Muscle of leg (tissue), 11 donors: ENCODE data around the gene CCDC92. TPM values are rescaled to one million over a fixed set of nuclear protein-coding genes. Genes with fewer than 3 reads are reported as not detected.

Source experiments
- DNase-seq: peaks from one replicate; pipeline ENCODE4 v3.0.0; 2013
- H3K27ac ChIP-seq: one replicate; pipeline ENCODE4 v1.5.1; 2013; ENCODE audit warnings: mild to moderate bottlenecking, low read length, control low read depth
- H3K27me3 ChIP-seq: one replicate; pipeline ENCODE4 v1.6.1; 2013; ENCODE audit warnings: low read length; ENCODE audit not compliant: control insufficient read depth, insufficient read depth
- H3K36me3 ChIP-seq: one replicate; pipeline ENCODE4 v1.6.1; 2013; ENCODE audit warnings: low read length; ENCODE audit not compliant: control insufficient read depth, insufficient read depth
- H3K4me1 ChIP-seq: one replicate; pipeline ENCODE4 v1.6.1; 2013; ENCODE audit warnings: low read length; ENCODE audit not compliant: control insufficient read depth, insufficient read depth
- H3K4me3 ChIP-seq: one replicate; pipeline ENCODE4 v1.5.1; 2013; ENCODE audit warnings: low read length, control low read depth
- H3K9me3 ChIP-seq: replicated peaks from 2 replicates; pipeline ENCODE4 v1.6.1; 2013; ENCODE audit warnings: low read depth, low read length; ENCODE audit not compliant: control insufficient read depth
- WGBS: methylation state at CpG from one replicate; pipeline ENCODE4 v1.1.5; 2013; ENCODE audit warnings: missing lambda C conversion rate; ENCODE audit not compliant: insufficient coverage; 5-methylcytosine and 5-hydroxymethylcytosine counted together
- polyA plus RNA-seq, 8 donors: library from polyadenylated mRNA; unstranded; fragments of 120-200 nt; gene quantifications; one replicate each; pipeline versions ENCODE4 v1.2.1 to v1.2.3, GENCODE V29; 2013; ENCODE audit warnings: inconsistent platforms in 1 of 8, low replicate concordance in 1 of 8; ENCODE audit not compliant: insufficient read length in 8 of 8, insufficient read depth in 1 of 8
- total RNA-seq: library from RNA; stranded (reverse); fragments of 120-200 nt; gene quantifications from one replicate; pipeline ENCODE4 v1.2.4, GENCODE V29; 2013

The CCDC92 gene
- total and polyA plus RNA-seq, 9 donors, result 7.4 to 30.9 (median 29.3) TPM

DNA sequence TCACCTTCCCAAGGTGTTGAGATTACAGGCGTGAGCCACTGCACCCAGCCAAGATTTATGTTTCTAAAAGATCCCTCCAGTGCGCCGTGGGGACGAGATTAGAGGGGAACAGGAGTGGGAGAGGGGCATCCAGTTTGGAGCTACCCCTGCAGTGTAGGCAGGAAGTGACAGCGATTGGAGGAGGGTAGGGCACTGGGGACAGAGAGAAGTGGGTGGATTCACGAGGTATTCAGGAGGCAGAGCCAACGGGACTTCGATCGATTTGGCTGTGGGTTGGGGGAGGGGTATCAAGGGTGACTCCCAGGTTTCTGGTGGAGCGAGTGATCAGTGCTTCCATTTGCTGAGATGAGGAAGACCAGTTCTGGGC lies 82.1 kb downstream of the CCDC92 start:
- H3K4me3 ChIP-seq, result no peak overlapping the region
- no peaks in the 10 kb centered on the region for H3K36me3 ChIP-seq
- H3K4me1 ChIP-seq, result no peaks in the 10 kb centered on the region
- DNase-seq, result no peak
- H3K27ac ChIP-seq, result no peak overlapping the region
- 51% methylated on average over 9 of the region's 10 CpGs for WGBS
- peaks cover 27% of the 10 kb centered on the region for H3K27me3 ChIP-seq
- no peaks in the 10 kb centered on the region for H3K9me3 ChIP-seq

DNA sequence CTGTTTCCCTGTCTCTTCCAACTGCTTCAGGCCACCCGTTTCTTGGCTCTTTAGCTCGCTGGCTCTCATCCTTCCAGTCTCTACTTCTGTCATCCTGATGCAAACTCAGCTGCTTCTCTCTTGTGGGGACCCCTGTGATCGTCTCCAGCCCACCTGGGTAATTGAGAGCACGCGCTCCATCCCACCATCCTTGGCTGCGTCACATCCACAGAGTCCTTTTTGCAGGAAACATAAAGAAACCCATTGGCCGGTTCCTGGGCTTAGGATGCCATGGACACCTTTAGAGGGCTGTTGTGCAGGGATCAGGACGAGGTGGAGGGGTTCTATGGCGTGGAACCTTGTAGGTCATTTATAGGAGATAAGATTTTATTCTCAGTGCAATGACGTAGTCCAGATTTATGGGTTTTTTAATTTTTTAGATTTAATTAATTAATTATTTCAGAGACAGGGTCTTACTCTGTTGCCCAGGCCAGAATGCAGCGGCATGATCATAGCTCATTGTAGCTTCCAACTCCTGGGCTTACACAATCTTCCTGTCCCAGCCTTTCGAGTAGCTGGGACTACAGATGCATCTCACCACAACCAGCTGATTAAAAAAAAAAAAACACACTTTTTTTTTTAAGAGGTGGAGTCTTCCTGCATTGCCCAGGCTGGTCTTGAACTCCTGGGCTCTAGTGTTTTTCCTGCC lies 82.6 kb downstream of the CCDC92 start:
- H3K9me3 ChIP-seq, result no peaks in the 10 kb centered on the region
- no peak overlapping the region for H3K4me3 ChIP-seq
- WGBS, result 80% methylated on average over 10 of the region's 12 CpGs
- H3K36me3 ChIP-seq, result no peaks in the 10 kb centered on the region
- no peak overlapping the region for H3K27ac ChIP-seq
- peaks cover 27% of the 10 kb centered on the region for H3K27me3 ChIP-seq
- no peaks in the 10 kb centered on the region for H3K4me1 ChIP-seq
- DNase-seq, result no peak

DNA sequence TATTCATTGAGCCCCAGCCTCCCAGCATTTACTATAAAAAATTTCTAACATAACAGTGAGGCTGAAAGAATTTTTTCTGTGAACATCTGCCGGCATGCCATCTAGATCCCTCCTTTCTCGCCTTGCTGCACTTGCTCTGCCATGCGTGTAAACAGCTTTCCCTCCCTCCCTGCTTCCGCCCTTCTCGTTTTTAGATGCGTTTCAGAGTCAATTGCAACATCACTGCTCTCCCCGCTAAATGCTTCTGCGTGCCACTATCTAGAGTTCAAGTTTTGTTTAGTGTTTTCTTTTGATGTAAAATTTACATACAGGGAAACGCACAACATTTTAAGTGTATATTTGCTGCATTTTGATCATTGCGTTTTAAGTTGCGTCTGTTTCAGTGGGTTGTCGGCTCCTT lies 83.6 kb downstream of the CCDC92 start:
- 76% methylated on average over 4 of the region's 12 CpGs for WGBS
- Histone ChIP-seq H3K36me3 (no peaks in the 10 kb centered on the region), H3K4me3 (no peak overlapping the region), H3K4me1 (no peaks in the 10 kb centered on the region), H3K27ac (no peak overlapping the region), H3K9me3 (peaks cover 2% of the 10 kb centered on the region), H3K27me3 (peaks cover 30% of the 10 kb centered on the region)
- DNase-seq, result no peak

DNA sequence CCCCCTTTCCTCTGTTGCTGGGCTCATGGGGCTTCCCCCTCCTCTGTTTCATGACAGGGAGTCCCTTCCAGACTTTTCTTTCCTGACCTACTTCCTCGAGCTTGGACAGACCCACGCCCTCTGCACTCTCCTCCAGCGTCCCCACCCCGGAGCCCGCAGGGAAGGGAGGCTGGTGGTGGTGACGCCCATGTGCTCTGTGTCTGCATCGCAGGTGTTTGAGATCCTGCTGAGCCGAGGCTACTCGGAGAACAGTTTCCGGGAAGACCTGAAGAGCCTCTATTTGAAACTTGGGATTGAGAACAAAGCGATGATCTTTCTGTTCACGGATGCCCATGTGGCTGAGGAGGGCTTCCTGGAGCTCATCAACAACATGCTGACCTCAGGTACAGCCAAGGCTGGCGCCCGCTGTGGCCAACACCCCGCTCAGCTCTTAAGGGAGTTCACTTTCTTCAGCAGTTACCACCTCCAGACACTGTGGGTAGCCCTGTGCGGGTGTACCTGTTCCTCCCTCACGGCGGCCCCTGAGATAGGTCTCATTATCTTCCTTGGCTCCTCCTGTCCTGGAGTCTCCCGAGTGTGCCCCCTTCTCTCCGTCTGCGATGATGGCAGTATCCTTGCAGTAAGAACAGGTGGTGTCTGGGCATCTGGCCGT lies 85.6 kb downstream of the CCDC92 start:
- Histone ChIP-seq H3K4me3 (no peak overlapping the region), H3K4me1 (no peaks in the 10 kb centered on the region), H3K36me3 (no peaks in the 10 kb centered on the region), H3K27ac (no peak overlapping the region), H3K9me3 (peaks cover 2% of the 10 kb centered on the region), H3K27me3 (peaks cover 27% of the 10 kb centered on the region)
- DNase-seq, result no peak
- 67% methylated on average over 15 of the region's 22 CpGs for WGBS

DNA sequence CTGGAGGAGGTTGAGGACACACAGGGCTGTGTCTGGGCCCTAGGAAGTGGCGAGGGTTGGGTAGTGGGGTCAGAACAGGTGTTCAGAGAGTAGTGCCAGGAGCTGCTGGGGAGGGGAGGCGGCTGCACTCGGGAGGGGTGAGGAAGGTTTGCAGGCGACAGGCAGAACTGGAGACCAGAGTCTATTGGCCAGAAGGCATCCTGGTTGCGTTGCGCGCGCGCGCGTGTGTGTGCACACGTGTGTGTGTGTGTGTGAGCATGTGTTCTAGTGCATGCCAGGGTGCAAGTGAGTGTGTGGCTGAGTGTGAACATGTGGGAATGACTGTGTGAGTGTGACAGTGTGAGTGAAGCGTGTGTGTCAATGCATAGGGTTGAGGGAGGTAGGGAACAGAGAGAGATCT lies 86.4 kb downstream of the CCDC92 start:
- H3K27ac ChIP-seq, result no peak overlapping the region
- no peaks in the 10 kb centered on the region for H3K4me1 ChIP-seq
- DNase-seq, result no peak
- WGBS, result 77% methylated on average over 13 of the region's 13 CpGs
- H3K4me3 ChIP-seq, result no peak overlapping the region
- peaks cover 22% of the 10 kb centered on the region for H3K27me3 ChIP-seq
- H3K9me3 ChIP-seq, result peaks cover 2% of the 10 kb centered on the region
- no peaks in the 10 kb centered on the region for H3K36me3 ChIP-seq

Other genes starting within 250 kb of the CCDC92 start
- gene DNAH10, start 210.5 kb downstream of the CCDC92 start, total RNA-seq, result 1.5 TPM
- gene DNAH10, start 210.5 kb downstream of the CCDC92 start, polyA plus RNA-seq, result 1 to 10 TPM; 1.2 to 8.6 (median 1.8) TPM
- gene ZNF664, start 384 bp upstream of the CCDC92 start, total RNA-seq, result 28.3 TPM
- gene ZNF664, start 384 bp upstream of the CCDC92 start, polyA plus RNA-seq, result 10 to 100 TPM; 39.0 to 58.9 (median 43.2) TPM